AG09309 (cell line): ENCODE results near the gene CELA3B.

Experiments used
- DNase-seq: peaks from one replicate; pipeline ENCODE4 v3.0.0-alpha.2; 2010; ENCODE audit warnings: low read depth
- H3K4me3 ChIP-seq: 2 replicates; pipeline ENCODE4 v1.5.1; 2011; ENCODE audit warnings: mild to moderate bottlenecking, low read depth, low read length, moderate library complexity; ENCODE audit not compliant: control insufficient read depth
- TF ChIP-seq, protein P1 (sequence below): IDR thresholded peaks from 2 replicates; pipeline ENCODE4 v1.5.1; 2011; ENCODE audit warnings: mild to moderate bottlenecking, low read depth, low read length, inconsistent platforms; ENCODE audit not compliant: insufficient read depth, control insufficient read depth; ENCODE audit errors: missing control alignments

The CELA3B gene

DNA sequence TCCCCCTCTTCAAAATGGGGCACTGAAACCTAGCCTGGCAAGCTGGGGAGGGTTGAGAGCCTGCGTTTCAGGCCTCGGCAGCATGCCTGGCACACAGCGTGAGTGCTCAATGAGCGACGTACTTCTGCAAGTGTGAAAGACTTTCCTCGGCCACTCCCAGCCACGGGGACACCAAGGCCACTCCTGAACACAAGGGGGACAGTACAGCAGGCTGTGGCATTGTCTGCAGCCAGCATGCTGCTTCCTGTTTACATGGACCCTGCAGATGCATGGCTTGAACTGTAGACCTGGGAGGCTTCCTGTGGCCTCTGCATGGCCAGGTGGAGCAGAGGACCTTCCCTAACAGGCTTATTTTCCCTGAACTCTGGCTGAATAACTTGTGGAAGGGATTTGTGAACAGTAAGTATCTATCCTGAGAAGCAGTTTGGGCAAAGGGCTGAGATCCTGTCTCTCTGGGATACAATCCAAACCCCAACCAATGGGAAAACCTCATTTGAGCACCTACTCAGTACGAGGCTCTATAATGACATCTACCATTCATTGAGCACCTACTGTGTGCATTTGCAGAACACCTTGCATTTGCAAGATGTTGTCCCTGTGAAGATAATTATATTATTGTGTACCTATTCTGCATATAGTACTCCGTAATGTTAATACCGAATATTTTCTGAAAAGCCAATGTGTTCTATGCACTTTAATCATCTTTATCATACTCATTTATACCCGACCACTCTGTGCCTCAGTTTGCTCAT is 29.8 kb upstream of the CELA3B start:
- no peak overlapping the region for H3K4me3 ChIP-seq
- no peak for DNase-seq
- TF ChIP-seq, protein P1, sequence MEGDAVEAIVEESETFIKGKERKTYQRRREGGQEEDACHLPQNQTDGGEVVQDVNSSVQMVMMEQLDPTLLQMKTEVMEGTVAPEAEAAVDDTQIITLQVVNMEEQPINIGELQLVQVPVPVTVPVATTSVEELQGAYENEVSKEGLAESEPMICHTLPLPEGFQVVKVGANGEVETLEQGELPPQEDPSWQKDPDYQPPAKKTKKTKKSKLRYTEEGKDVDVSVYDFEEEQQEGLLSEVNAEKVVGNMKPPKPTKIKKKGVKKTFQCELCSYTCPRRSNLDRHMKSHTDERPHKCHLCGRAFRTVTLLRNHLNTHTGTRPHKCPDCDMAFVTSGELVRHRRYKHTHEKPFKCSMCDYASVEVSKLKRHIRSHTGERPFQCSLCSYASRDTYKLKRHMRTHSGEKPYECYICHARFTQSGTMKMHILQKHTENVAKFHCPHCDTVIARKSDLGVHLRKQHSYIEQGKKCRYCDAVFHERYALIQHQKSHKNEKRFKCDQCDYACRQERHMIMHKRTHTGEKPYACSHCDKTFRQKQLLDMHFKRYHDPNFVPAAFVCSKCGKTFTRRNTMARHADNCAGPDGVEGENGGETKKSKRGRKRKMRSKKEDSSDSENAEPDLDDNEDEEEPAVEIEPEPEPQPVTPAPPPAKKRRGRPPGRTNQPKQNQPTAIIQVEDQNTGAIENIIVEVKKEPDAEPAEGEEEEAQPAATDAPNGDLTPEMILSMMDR, result no peak

DNA sequence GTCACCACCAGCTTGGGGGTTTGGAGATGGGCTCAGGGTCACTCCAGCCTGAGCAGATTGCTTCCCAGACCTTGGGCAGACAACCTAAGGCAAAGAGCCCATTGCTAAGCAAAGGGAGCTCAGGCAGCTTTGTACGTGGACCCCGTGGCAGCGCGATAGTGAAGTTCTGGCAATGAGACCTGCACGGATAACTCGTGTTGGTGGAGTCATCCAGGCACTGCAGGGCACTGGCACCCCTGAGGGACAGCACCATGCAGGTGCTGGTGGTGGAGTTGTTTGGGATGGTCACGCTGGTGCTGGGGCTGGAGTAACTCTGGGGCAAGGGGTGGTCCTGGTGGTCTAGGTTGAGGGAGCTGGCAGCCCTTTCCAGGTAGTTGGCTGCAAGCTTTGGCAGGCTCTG is 26.1 kb upstream of the CELA3B start:
- TF ChIP-seq, protein P1, result no peak
- no peak overlapping the region for H3K4me3 ChIP-seq
- no peak for DNase-seq

DNA sequence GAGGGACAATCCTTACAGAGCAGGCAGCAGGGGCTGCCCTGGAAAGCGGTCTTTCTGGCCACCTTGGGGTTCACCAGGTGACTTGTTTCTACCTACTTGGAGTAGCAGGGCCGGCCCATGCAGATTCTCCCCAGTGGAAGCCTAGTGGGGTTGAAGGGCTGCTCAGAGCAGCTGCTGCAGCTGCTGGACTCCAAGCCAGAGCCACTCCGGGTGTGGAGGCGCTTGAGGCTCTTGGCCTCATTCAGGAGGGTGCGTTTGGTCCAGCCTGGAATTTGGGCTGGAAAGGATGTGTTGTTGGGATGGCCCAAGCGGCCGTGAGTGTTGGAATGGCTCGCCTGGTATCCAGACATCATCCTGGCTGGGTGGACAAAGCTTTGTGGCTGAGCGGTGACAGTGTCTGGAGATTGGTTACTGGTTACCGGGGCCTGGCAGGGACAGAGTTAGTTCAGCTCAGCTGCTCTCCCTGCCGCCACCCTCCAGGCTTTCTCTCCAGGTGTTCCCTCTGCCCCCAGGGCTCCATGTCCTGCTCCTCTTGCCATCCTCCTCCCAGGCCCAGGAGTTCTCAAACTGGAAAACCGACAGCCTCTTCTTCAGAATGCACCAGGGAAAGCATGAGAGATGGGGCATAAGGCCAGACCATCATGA is 25.5 kb upstream of the CELA3B start:
- H3K4me3 ChIP-seq, result no peak overlapping the region
- DNase-seq, result no peak
- TF ChIP-seq, protein P1, result no peak

- no peak for DNase-seq
- no peak overlapping the region for H3K4me3 ChIP-seq
- TF ChIP-seq, protein P1, result no peak
Measured at GRCh38 chr1:21952786-21953520, 23.9 kb upstream of the CELA3B start.

GRCh38 chr1:21955058-21955457 is 21.8 kb upstream of the CELA3B start:
- TF ChIP-seq, protein P1, result no peak
- no peak for DNase-seq
- H3K4me3 ChIP-seq, result no peak overlapping the region

DNA sequence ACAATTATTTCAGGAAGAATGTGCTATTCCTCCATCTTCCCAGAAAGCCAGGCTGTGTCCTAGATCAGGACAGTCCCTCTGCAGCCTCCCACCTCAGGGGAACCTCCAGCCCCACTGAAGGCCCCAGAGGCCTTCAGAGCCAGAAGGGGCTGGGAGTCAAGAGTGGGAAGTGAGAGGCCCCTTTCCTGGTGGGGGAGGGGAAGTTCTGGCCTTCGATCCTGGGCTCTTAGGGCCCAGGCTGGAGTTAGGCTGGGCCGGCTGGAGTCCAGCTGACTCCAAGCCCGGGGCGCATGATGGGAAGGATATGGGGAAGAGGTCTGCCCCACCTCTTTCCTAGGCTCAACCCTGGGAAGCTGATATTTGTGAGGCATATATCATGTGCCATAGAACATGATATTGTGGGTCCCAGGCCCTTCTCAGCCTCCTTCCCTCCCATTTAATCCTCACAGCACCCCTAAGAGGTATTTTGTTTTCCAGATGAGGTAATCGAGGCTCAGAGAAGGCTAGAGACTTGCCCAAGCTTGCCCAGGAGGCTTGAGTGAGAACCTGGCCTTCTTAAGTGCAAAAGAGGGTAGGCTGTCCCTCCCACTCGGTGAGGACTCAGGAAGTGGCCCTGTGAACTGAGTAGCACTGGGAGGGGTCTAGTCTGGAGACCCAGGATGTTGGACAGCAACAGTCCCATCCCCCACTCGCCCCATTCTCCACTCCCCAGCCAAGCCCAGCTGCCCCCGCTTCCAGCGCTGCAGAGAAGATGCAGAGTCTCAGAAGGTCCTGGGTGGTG is 21.1 kb upstream of the CELA3B start:
- TF ChIP-seq, protein P1, result no peak
- H3K4me3 ChIP-seq, result no peak overlapping the region
- no peak for DNase-seq
